Activated CD8-positive, alpha-beta T cell treated with anti-CD3 and anti-CD28 coated beads for 36 hours (primary cell): ENCODE data around the gene ASXL2. TPM values are rescaled to one million over a fixed set of nuclear protein-coding genes. Genes with fewer than 3 reads are reported as not detected.

Experiments
- ATAC-seq: fragments of 200-7000 bp; cut with Tn5 transposase; one replicate; pipeline ENCODE4 v1.10.0; 2021; ENCODE audit warnings: mild to moderate bottlenecking, moderate library complexity
- CTCF ChIA-PET: fragments of 350-600 bp; sonication (Branson Sonifier 250); formaldehyde crosslinking; loops from one replicate; lab custom pipeline; 2021; ENCODE audit warnings: antibody characterized with exemption; lab: Charles Lee
- POLR2A ChIA-PET: fragments of 350-600 bp; sonication (Branson Sonifier 250); formaldehyde crosslinking; loops from one replicate; lab custom pipeline; 2021; ENCODE audit warnings: antibody characterized with exemption; lab: Charles Lee
- DNase-seq: peaks from one replicate; pipeline ENCODE4 v3.0.0-alpha.2; 2020
- H3K27ac Mint-ChIP-seq: one replicate; pipeline ENCODE4 v1.8.0; 2021; ENCODE audit warnings: mild to moderate bottlenecking, mixed read lengths
- H3K27me3 Mint-ChIP-seq: one replicate; pipeline ENCODE4 v1.8.0; 2021; ENCODE audit warnings: mixed read lengths
- H3K36me3 Mint-ChIP-seq: one replicate; pipeline ENCODE4 v1.8.0; 2021; ENCODE audit warnings: low read depth, mixed read lengths
- H3K4me1 Mint-ChIP-seq: one replicate; pipeline ENCODE4 v1.8.0; 2021; ENCODE audit warnings: low read depth, mixed read lengths
- H3K4me3 Mint-ChIP-seq: one replicate; pipeline ENCODE4 v1.8.0; 2021; ENCODE audit warnings: mild to moderate bottlenecking, moderate library complexity, mixed read lengths
- H3K9me3 Mint-ChIP-seq: one replicate; pipeline ENCODE4 v1.8.0; 2021; ENCODE audit warnings: mixed read lengths
- CTCF ChIP-seq: fragments of 200-600 bp; IDR thresholded peaks from one replicate; pipeline ENCODE4 v1.8.0; 2022; ENCODE audit warnings: antibody characterized with exemption, mild to moderate bottlenecking
- intact Hi-C: fragments of 100-400 bp; cut with micrococcal nuclease; formaldehyde crosslinking; loops from one replicate; pipeline ENCODE4 v1.10.0; 2022
- total RNA-seq, 2 experiments: library from RNA; stranded (reverse); gene quantifications; one replicate each; pipeline ENCODE4 v1.2.3, GENCODE V29; 2021

Gene ASXL2
- total RNA-seq, 2 experiments from 2014 or later, result 42.5 to 42.8 TPM

GRCh38 chr2:25684577-25685473 lies 193.5 kb downstream of the ASXL2 start:
- DNase-seq (no peak), ATAC-seq (no peak)
- CTCF ChIA-PET, result interaction anchor here (0.9 to 2.7 kb wide), 3 partner anchors 16 to 78 kb away, joined by 3 to 8 read pairs (median 6); no protein-coding TSS in a partner anchor
- H3K36me3 Mint-ChIP-seq, result no peaks in the 10 kb centered on the region
- H3K9me3 Mint-ChIP-seq, result no peaks in the 10 kb centered on the region
- POLR2A ChIA-PET, result interaction anchor here (1.6 kb wide), 1 partner anchor 10 kb away, joined by 5 read pairs; no protein-coding TSS in a partner anchor
- TF ChIP-seq CTCF, result no peak
- intact Hi-C loops, result no loop called here
- H3K27me3 Mint-ChIP-seq, result no peaks in the 10 kb centered on the region
- no peak overlapping the region for H3K27ac Mint-ChIP-seq
- H3K4me3 Mint-ChIP-seq, result no peak overlapping the region
- no peaks in the 10 kb centered on the region for H3K4me1 Mint-ChIP-seq

Other genes starting within 250 kb of the ASXL2 start
- gene DTNB, start 204.9 kb downstream of the ASXL2 start, total RNA-seq, result 10 to 100 TPM; 27.3 to 29.1 TPM
- 1 to 10 TPM; 3.6 to 3.8 TPM for gene KIF3C, start 104.0 kb upstream of the ASXL2 start, total RNA-seq
- 100 to 1,000 TPM in 1 of 2 experiments, 10 to 100 TPM in 1; 89.5 to 102 TPM for gene RAB10, start 155.6 kb upstream of the ASXL2 start, total RNA-seq